ENCODE results near the gene YLPM1.
A peak's percentile ranks its signal among the peaks of the same experiment; 100 is the strongest.

YLPM1 gene

GRCh38 chr14:74846168-74846567, 83.1 kb downstream of the YLPM1 start:
- DNase-seq, result no peak

- DNase-seq, result no peak
Measured at GRCh38 chr14:74846968-74847665, 84.0 kb downstream of the YLPM1 start.

GRCh38 chr14:74848768-74849167, 85.7 kb downstream of the YLPM1 start:
- DNase-seq, result no peak

DNA sequence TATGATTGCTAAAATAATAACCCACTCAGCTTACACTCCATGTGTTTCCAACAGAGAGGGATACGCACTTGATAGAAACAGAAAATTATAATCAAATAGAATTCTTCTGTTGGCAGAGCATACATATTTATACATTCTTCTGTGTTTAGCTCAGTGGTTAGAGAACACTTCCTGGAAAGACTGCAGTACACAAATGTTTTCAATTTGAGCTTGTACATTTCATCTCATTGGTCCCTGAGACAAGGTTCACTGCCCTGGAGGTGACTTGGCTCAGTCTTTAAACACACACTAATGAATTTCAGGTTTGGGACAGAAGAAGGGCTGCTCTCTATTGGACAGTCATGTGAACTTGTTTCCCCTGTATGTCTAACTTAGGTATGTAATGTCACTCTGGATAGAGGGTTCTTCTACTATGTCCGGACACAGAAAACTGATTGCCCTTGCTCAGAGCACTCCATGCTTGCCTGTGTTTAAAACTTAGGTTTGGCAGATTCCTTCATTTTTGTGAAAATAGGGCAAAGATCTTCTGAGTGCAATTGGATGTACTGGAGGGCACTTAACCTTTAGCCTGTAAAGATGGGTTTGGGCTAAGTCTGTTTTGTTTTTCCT, 89.9 kb downstream of the YLPM1 start:
- no peak for DNase-seq

- no peak for DNase-seq
Measured at GRCh38 chr14:74853581-74853980, 90.5 kb downstream of the YLPM1 start.

- no peak for DNase-seq
Measured at GRCh38 chr14:74855021-74855420, 91.9 kb downstream of the YLPM1 start.

DNA sequence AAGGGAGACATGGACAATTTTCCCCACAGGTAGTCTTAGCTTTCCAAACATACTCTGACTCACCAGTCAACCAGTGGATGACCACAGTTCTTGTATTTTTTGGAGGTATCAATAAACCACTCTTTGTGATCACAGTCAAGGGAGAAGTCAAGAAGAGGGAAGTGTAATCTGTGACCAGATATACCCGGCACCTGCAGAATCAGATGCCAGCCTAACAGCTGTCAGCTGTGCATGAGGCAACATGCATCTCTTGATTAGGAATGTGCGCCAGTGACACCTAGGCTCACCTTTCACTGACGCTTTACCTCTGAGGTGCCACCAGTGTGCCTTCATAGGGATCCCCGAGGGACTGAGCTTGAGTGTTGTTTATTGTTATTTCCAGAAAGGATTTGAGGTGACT, 92.8 kb downstream of the YLPM1 start:
- no peak for DNase-seq

GRCh38 chr14:74856366-74856765, 93.2 kb downstream of the YLPM1 start:
- no peak for DNase-seq

- no peak for DNase-seq
Measured at GRCh38 chr14:74858022-74858421, 94.9 kb downstream of the YLPM1 start.

GRCh38 chr14:74859757-74860552, 96.8 kb downstream of the YLPM1 start:
- no peak for DNase-seq

DNA sequence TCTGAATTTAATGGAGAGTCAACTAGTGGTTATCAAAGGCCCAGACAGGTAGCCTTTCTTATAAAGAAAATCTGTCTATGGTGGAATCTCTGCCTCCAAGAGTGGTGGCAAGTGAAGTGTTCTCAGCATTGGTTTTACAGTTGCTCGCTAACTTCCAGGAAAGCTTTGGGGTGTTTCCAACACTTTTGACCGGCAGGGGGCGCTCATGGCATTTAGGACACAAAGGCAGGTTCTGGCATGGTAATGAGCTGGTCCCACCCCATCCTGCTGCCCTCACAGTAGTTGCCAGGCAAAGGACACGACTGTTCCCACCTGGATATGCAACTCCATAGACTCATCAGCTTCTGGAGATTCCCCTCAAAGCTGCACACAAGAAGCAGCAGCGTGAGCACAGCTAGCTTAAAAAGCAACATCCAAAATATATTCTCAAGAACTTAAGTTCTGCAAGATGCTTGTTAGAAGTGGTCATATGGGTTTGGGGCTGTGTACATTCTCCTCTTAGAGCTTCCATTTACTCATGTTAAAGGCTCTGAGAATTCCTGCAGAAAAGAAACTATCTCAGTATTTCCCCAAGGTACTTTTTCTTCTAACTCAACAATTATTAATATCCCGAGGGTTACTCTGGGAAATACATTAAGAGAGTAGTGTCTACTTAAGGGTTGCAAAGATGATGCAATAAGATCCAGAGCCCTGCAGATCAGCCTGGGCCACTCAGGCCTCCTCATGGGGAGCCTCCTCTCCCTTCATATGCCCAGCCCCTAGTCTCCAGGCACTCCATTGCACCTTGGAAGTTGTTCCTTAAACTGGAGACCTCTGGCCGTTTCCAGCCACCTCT, 98.0 kb downstream of the YLPM1 start:
- DNase-seq, result peak; percentile 93

DNA sequence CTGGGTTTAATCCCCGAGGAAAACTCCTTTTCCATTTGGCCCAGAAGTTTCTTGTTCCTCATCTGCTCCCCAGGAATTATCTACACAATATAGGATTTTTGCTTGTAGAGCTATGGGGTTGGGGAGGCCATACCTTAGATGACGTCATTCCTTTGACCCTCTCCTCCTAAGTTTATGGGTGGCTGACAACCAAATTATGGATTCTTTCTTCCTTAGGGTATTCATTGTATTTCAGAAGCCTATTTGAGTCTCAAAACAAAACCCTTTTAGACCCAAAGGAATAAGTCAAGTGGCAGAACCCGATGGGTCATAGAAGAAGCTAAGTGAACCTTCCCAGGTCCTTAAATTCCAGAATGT, 98.6 kb downstream of the YLPM1 start:
- no peak for DNase-seq

- no peak for DNase-seq
Measured at GRCh38 chr14:74863274-74863673, 100.2 kb downstream of the YLPM1 start.

DNA sequence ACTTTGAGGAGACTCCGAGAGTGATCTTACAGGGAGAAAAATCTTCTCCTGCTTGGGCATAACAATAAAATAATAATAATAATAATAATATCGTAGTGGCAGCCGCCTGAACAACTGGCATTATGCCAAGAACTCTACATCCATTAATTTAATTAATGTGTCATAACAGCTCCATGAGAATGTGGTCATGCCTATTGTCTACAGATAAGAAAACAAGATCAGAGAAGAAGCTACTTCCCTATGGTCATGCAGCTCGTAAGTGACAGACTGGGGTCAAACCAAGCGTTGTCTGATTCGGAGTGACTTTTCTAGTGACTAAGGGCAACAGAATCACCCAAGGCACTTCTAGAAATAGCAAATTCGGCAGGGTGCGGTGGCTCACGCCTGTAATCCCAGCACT, 101.1 kb downstream of the YLPM1 start:
- no peak for DNase-seq

- no peak for DNase-seq
Measured at GRCh38 chr14:74865156-74865555, 102.0 kb downstream of the YLPM1 start.

DNA sequence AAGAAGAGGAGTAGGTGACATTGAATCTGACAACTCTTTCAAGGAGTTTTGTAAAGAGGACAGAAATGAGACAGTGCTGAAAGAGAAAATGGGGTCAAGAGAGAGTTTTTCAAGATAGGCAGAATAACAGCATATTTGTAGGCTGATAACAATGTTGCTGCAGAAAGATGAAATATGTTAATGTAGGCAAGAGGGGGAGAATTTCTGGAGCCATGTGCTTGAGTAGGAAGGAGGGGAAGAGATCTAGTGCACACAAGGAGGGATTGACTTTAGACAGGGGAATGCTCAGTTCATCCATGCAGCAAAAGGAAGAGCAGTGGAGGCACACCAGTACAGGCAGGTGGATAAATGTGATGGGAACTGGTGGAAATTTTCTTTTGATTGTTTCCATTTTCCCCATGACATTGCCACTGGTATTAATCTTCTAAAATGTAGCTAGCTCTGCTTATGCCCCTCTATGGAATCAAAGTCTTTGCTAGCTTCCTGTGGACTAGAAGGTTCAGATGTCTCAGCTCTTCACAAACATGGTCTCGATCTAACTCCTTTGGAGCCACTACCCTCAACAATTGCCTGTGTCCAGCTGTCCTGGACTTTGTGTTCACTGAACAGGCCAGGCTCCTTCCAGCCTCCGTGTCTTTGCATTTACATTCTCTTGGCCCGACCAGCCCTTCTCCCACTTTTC, 103.7 kb downstream of the YLPM1 start:
- no peak for DNase-seq

DNA sequence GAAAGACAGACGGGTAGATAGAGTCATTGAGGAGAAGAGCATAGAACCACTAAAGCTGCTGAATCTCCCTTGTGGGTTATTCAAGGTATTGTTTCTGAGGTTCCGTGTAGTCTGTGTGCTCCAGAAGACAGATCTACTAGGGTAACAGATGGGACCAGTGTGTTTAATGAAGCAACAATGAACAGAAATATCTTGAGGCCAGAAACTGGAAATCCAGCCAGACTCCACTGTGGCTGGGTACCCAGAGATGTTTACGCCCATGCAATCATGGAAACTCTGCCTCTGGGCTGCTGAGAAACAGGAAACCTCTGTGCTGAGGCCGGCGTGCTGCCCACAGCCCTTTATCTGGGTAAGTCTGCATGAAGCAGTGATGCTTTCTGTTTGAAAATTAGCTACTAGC, 104.6 kb downstream of the YLPM1 start:
- DNase-seq, result peak; percentile 55

- DNase-seq, result no peak
Measured at GRCh38 chr14:74868739-74869138, 105.6 kb downstream of the YLPM1 start.

- DNase-seq, result no peak
Measured at GRCh38 chr14:74871819-74872218, 108.7 kb downstream of the YLPM1 start.

DNA sequence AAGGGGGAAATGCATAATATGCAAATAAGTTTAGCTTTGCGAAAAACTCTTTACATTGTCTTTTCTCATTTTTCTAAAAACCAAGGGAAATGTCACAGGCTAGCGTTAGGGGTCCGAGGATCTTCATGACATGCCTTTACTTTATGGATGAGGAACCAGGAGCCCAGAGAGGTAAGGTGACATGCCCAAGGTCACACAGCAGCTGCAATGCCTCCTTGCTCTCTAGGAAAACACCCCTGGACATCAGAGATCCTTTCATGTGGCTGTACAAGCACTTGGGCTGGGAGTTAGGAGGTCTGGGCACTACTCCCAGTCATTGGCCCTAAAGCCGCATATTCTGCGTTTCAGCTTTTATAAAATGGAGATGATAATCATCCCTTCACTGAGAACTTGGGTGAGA, 112.1 kb downstream of the YLPM1 start:
- DNase-seq, result no peak

GRCh38 chr14:74875941-74876913, 113.1 kb downstream of the YLPM1 start, which contains the start of gene PROX2:
PROX2 (minus strand) TSS chr14:74876145; CDS start chr14:74863834, 12,311 bp downstream.
- peak; percentile 42 for DNase-seq
